Stimulated activated CD8-positive, alpha-beta memory T cell treated with anti-CD3 and anti-CD28 coated beads, Interleukin-15, amount 100 ng/mL, for 4 hours (primary cell): ENCODE data around the gene ZBTB16.

Experiments
- DNase-seq, 2 donors: peaks; one replicate each; pipeline ENCODE4 v3.0.0-alpha.2; 2020; ENCODE audit warnings: low read depth in 2 of 2

Gene ZBTB16

GRCh38 chr11:114106986-114107385 is 47.5 kb downstream of the ZBTB16 start:
- DNase-seq, result no peak

GRCh38 chr11:114108501-114109205 is 49.1 kb downstream of the ZBTB16 start:
- no peak for DNase-seq

DNA sequence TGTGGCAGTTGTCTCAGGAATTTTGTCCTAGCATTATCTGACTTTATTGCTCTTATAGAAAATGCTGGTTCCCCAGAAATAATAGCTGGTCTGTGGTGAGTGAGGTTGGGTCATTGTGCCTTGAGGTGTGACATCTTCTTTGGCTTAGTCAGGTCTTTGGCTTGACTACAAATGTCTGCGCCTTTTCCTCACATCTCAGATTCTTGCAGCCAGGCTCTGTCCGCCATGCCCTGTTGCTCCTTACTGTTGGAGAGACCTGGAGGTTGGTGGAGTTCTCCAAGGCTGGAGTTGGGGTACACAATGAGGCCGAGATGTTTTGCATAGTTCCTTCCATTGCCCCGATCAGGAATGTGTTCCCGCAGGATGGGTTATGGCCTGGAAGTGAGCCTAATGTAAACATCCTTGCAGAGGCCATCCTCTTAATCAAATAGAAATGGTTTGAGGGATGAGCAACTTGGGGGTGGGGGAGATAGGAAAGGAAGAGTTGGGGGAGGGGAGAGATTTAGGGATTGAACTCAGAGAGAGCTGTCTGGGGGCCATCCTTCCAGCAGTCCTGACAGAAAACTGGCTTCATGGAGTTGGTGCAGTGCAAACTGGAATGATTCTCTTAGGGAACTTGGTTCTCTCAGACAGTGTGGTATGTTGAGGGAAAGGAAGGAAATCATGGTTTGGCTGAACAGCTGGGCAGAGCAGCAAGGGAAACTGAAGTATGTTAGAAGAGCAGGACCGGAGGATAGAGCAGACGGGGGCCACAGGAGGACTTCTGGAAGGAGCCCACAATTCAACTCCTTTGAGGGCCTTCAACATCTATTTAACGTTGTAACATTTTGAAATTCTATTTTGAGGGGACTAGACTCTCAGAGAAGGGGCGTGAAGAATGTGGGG is 49.9 kb downstream of the ZBTB16 start:
- DNase-seq, result no peak

GRCh38 chr11:114110123-114110522 is 50.6 kb downstream of the ZBTB16 start:
- DNase-seq, result no peak

- no peak for DNase-seq
Measured at GRCh38 chr11:114110952-114111947, 51.7 kb downstream of the ZBTB16 start.

DNA sequence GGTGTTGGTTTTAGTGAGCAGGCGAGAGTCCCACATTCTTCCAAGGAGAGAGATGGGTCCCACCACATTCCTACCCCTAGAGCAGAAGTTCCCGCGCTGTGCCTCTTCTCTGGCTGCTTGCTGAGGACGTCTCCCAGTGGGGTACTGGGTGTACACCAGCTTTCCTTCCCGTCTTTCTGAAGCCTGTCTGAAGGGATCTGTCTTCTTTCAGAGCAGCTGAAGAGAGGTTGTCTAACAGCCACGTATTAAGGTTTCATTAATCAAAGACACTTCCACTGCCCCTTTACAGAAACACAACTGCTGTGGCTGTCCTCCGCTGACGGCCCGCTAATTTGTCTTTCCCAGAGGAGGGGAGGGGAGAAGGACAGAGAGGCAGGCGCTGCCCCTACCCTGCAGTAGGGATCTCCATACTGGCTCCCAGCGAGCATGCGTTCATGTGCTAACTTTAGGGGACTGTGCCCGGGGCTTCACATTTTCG is 56.0 kb downstream of the ZBTB16 start:
- no peak for DNase-seq

DNA sequence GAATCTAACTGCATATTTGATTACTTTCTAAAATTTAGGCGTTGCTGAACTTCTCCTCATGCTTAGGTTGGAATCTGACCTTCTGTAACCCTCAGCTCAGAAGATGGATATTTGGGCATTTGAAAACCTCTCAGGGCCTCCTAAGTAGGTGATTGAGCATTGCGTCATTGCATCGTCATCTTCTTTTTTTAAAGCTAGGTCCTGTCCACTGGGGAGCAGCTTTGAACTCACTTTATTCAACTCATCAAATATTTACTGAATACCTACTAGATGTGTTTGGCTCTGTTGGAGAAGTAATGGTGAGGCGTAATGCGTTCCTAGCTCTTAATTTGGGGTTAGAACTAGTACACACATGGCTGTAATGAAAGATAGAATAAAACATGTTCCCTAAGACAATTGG is 56.8 kb downstream of the ZBTB16 start:
- DNase-seq, result no peak

GRCh38 chr11:114116800-114117199 is 57.3 kb downstream of the ZBTB16 start:
- no peak for DNase-seq

- no peak for DNase-seq
Measured at GRCh38 chr11:114120606-114121005, 61.1 kb downstream of the ZBTB16 start.

DNA sequence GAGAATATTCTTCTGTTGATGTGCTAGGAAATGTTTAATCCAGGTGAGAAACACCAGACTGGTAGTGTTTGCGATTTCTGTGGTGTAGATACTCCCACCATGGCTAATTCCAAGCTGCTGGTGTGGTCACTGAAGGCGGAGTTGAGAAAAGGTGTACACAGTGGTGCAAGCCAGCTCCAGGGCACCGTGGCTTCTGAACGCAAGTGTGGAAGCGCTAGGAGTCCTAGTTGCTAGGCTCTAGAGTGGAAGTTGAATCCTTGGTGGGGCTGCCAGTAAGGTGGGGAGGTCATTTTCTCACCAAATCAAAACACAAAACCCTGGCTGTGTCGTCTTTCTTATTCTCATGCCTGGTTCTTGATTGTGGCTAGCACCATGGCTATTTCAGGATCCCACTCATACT is 61.6 kb downstream of the ZBTB16 start:
- DNase-seq, result no peak

GRCh38 chr11:114121804-114122504 is 62.4 kb downstream of the ZBTB16 start:
- no peak for DNase-seq

- no peak for DNase-seq
Measured at GRCh38 chr11:114122686-114123085, 63.2 kb downstream of the ZBTB16 start.

DNA sequence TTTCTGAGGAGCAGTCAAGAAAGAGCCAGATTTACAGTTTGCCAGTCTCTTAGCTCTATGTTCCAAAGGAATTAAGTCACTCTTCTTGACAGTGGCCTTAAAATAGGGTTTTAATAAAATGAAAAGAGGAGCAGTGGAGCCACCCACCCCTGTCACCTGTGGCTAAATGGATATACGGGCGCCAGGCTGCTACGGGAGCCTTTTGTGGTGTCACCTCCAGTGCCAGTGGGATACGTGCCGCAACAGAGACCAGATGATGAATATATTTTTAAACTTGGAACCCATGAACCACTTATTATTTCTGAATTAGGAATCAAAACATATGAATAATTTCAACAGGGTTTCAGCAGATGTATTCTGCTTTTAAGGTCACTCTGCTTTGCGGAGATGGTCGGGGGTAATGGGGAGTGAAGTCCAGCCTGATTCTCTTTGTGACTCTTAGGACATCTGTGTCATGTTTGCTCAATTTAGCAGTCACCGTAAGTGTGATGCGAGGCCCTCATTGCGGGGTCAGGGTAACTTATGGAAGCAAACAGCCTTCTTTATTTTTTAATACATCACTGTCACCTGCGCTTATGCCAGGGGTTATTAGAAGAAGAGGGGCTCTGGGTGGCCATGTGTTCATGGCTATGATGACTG is 64.3 kb downstream of the ZBTB16 start:
- DNase-seq, result no peak

DNA sequence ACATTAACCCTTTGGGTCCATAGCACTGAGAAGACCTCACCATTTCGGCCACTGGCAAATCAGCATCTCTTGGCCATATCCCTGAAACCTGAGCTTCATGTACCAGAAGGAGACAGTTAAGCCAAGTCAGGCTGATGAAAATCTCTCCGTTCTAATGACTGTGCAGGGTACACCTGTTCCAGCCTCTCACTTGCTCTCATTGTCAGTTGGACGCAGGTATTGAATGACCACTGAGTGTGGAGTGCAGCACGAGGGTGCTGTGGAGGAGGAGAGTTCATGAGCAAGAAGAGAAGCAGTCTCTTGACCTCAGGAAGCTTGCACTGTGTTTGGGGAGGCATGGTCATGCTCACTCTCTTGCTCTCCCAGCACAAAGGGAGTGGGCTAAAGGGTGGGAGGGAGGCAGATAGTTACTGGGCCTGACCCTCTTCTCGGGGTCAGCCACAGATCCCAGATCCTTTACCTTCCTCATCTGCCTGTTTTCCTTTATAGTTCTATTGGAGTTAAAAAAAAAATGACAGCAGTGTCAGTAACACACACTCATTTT is 65.2 kb downstream of the ZBTB16 start:
- DNase-seq, result no peak

DNA sequence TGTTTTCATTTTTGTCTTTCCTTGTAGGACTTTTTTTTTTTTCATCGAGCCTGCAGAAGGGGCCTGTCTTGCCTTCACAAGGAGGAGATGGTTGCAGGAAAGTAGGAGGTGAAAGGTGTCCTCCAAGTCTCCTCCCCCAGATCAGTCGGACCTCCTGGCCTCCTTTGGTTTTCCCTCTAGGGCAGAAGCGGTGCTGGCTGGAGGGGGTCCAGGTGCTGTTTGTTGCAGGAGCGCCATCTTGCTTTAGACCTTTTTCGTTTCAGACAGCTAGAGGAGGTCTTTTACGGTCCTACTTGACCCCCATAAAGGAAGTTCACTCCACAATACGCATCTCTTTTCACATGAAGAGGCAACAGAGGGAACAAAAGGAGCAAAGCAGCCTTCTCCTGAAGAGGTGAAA is 66.0 kb downstream of the ZBTB16 start:
- DNase-seq, result no peak

- no peak for DNase-seq
Measured at GRCh38 chr11:114125959-114126358, 66.4 kb downstream of the ZBTB16 start.

GRCh38 chr11:114128399-114128798 is 68.9 kb downstream of the ZBTB16 start:
- no peak for DNase-seq

DNA sequence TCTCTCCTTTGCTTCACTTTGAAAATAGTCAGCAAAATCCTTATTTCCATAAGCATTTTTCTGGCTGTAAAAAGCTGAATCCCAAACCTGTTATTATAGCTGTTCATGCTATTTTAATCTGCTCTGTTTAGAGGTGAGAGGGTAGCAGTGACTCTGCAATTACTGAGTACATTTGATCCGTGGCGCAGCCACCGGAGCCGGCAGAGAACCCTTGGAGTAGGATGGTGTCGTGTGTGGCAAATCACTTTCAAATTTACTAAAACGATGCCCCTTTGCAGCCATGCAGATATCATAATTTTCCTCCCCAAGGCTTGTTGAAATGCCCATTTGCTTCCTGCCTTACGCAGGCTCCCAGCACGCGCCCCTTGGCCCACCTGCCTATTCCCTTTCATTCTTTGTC is 69.6 kb downstream of the ZBTB16 start:
- no peak for DNase-seq

DNA sequence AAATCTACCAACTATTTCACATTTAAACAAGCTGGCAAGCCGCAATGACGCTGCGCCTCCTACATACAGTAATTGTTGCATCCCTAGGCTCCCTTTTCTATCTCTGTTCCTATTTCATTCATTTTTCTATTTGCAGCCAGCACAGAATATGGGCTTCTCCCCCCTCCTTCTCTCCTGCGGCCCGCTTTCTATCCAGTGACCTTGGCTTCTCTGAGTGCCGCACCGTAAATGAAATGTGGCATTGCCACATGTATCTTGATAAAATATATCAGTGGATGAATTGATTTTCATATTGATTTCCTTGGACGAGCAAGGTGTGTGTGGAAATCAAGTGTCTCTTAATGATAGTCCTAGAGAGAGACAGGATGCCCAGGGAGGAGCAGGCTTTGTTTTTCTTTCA is 70.2 kb downstream of the ZBTB16 start:
- DNase-seq, result no peak

GRCh38 chr11:114130115-114130576 is 70.6 kb downstream of the ZBTB16 start:
- DNase-seq, result no peak
